SK-N-SH (cell line): ENCODE measurements around the gene ASS1. TPM values are rescaled to one million over a fixed set of nuclear protein-coding genes. Genes with fewer than 3 reads are reported as not detected.

Source experiments
- CTCF ChIA-PET: fragments of 300-600, 350-600 bp; formaldehyde crosslinking; extraction: SDS; loops from one replicate; lab custom pipeline; 2021; lab: Yijun Ruan, JAX
- POLR2A ChIA-PET: fragments of 350-600 bp; sonication (Branson Sonifier 250); formaldehyde crosslinking; extraction: SDS; loops from one replicate; lab custom pipeline; 2020; ENCODE audit warnings: antibody characterized with exemption, inconsistent platforms; lab: Yijun Ruan, JAX
- DNase-seq: peaks from one replicate; pipeline ENCODE4 v3.0.0; 2012
- H2AFZ ChIP-seq: fragments of 200-600 bp; sonication (generic); 2 replicates; pipeline ENCODE4 v1.8.1; 2016; ENCODE audit warnings: antibody characterized with exemption, mild to moderate bottlenecking, low read depth
- H3F3A ChIP-seq: fragments of 200-600 bp; sonication (generic); replicated peaks from 2 replicates; pipeline ENCODE3; 2016; ENCODE audit warnings: antibody characterized with exemption, mild to moderate bottlenecking; ENCODE audit not compliant: insufficient read depth
- H3K27ac ChIP-seq, 2 experiments: fragments of 200-500 bp in 1 of 2; fragments of 200-600 bp in 1 of 2; sonication (Bioruptor generic) in 1 of 2; sonication (generic), shearing (Covaris generic) in 1 of 2; 2 replicates each; pipeline versions ENCODE4 v1.5.1 to v1.6.1; 2014 to 2016; ENCODE audit warnings: low read depth in 2 of 2, inconsistent platforms in 1 of 2, low read length in 1 of 2, mild to moderate bottlenecking in 1 of 2, mixed read lengths in 1 of 2
- H3K27me3 ChIP-seq: fragments of 200-600 bp; sonication (generic), shearing (Covaris generic); 2 replicates; pipeline ENCODE4 v1.6.1; 2016; ENCODE audit warnings: mixed run types; ENCODE audit not compliant: insufficient read depth
- H3K36me3 ChIP-seq, 2 experiments: fragments of 200-500 bp in 1 of 2; fragments of 200-600 bp in 1 of 2; sonication (Bioruptor generic) in 1 of 2; sonication (generic) in 1 of 2; replicated peaks in 1 of 2; 2 replicates each; pipeline versions ENCODE3 to v1.5.1; 2014 to 2016; ENCODE audit warnings: low read length in 1 of 2, mild to moderate bottlenecking in 1 of 2; ENCODE audit not compliant: insufficient read depth in 2 of 2, control insufficient read depth in 1 of 2
- H3K4me1 ChIP-seq, 2 experiments: fragments of 200-500 bp in 1 of 2; fragments of 200-600 bp in 1 of 2; sonication (Bioruptor generic) in 1 of 2; sonication (generic), shearing (Covaris generic) in 1 of 2; 2 replicates each; pipeline versions ENCODE4 v1.5.1 to v1.6.1; 2014 to 2016; ENCODE audit warnings: low read depth in 1 of 2, low read length in 1 of 2, mixed run types in 1 of 2; ENCODE audit not compliant: insufficient read depth in 2 of 2, control insufficient read depth in 1 of 2
- H3K4me2 ChIP-seq: fragments of 200-600 bp; sonication (generic), shearing (Covaris generic); 2 replicates; pipeline ENCODE4 v1.6.1; 2017; ENCODE audit warnings: mixed run types
- H3K4me3 ChIP-seq, 2 experiments: fragments of 200-500 bp in 1 of 2; fragments of 200-600 bp in 1 of 2; sonication (Bioruptor generic) in 1 of 2; sonication (generic), shearing (Covaris generic) in 1 of 2; 2 replicates each; pipeline versions ENCODE4 v1.5.1 to v1.8.1; 2014 to 2016; ENCODE audit warnings: low read depth in 2 of 2, inconsistent platforms in 1 of 2, low read length in 1 of 2, mild to moderate bottlenecking in 1 of 2, mixed read lengths in 1 of 2, moderate library complexity in 1 of 2
- H3K79me2 ChIP-seq: fragments of 200-600 bp; sonication (generic); 2 replicates; pipeline ENCODE4 v1.8.1; 2017; ENCODE audit warnings: mild to moderate bottlenecking; ENCODE audit not compliant: insufficient read depth
- H3K9ac ChIP-seq: fragments of 200-600 bp; sonication (generic); 2 replicates; pipeline ENCODE4 v1.6.1; 2017; ENCODE audit warnings: mixed run types
- H3K9me2 ChIP-seq: fragments of 200-600 bp; sonication (generic); 2 replicates; pipeline ENCODE4 v1.6.1; 2017; ENCODE audit warnings: mixed run types
- H3K9me3 ChIP-seq: fragments of 200-600 bp; sonication (generic); 2 replicates; pipeline ENCODE4 v1.6.1; 2017; ENCODE audit warnings: mixed run types, mild to moderate bottlenecking, moderate library complexity
- H4K20me1 ChIP-seq: fragments of 200-600 bp; sonication (generic); 2 replicates; pipeline ENCODE4 v1.6.1; 2017; ENCODE audit warnings: mild to moderate bottlenecking, mixed run types; ENCODE audit not compliant: insufficient read depth
- CTCF ChIP-seq: fragments of 200-600 bp; sonication (generic); IDR thresholded peaks from 2 replicates; pipeline ENCODE4 v1.6.1; 2017; ENCODE audit warnings: antibody characterized with exemption, mild to moderate bottlenecking, moderate library complexity
- ELF1 ChIP-seq: IDR thresholded peaks from 2 replicates; pipeline ENCODE4 v1.4.0; 2012
- EP300 ChIP-seq, 2 experiments: IDR thresholded peaks; 2 replicates each; pipeline versions ENCODE4 v1.4.0 to v1.6.1; 2012; ENCODE audit warnings: borderline replicate concordance in 1 of 2, low read depth in 1 of 2, low read length in 1 of 2
- FOSL2 ChIP-seq: IDR thresholded peaks from 2 replicates; pipeline ENCODE4 v1.4.0; 2012; ENCODE audit warnings: low read depth, mild to moderate bottlenecking, moderate library complexity, borderline replicate concordance
- FOXJ3 ChIP-seq: sonication (generic); formaldehyde crosslinking; IDR thresholded peaks from 2 replicates; pipeline ENCODE4 v1.5.1; 2020; ENCODE audit warnings: mild to moderate bottlenecking, missing genetic modification reagents
- FOXM1 ChIP-seq: IDR thresholded peaks from 2 replicates; pipeline ENCODE4 v1.4.0; 2012; ENCODE audit warnings: low read depth, mild to moderate bottlenecking
- GATA2 ChIP-seq: sonication (generic); formaldehyde crosslinking; IDR thresholded peaks from 2 replicates; pipeline ENCODE4 v1.5.0; 2020; ENCODE audit warnings: mild to moderate bottlenecking, missing genetic modification reagents
- MEF2A ChIP-seq: IDR thresholded peaks from 2 replicates; pipeline ENCODE4 v1.4.0; 2012; ENCODE audit warnings: low read depth, borderline replicate concordance
- NFIC ChIP-seq: IDR thresholded peaks from 2 replicates; pipeline ENCODE4 v1.4.0; 2012; ENCODE audit warnings: borderline replicate concordance
- RCOR1 ChIP-seq: fragments of 150-350 bp; IDR thresholded peaks from 2 replicates; pipeline ENCODE4 v1.6.1; 2017; ENCODE audit warnings: antibody characterized with exemption, low read length
- REST ChIP-seq: IDR thresholded peaks from 2 replicates; pipeline ENCODE4 v1.6.1; 2012; ENCODE audit warnings: mild to moderate bottlenecking, low read depth, low read length, moderate library complexity
- RFX5 ChIP-seq: IDR thresholded peaks from 2 replicates; pipeline ENCODE4 v1.6.1; 2012; ENCODE audit warnings: mild to moderate bottlenecking, improper control_type of control experiment, low read length
- RXRA ChIP-seq: IDR thresholded peaks from 2 replicates; pipeline ENCODE4 v1.4.0; 2012; ENCODE audit warnings: low read depth, mild to moderate bottlenecking, borderline replicate concordance
- SIN3A ChIP-seq: IDR thresholded peaks from 2 replicates; pipeline ENCODE4 v1.6.1; 2012; ENCODE audit warnings: low read depth, mild to moderate bottlenecking, low read length, moderate library complexity, borderline replicate concordance
- TAF1 ChIP-seq: IDR thresholded peaks from 2 replicates; pipeline ENCODE4 v1.6.1; 2012; ENCODE audit warnings: low read depth, mild to moderate bottlenecking, low read length, moderate library complexity, borderline replicate concordance
- ZBTB33 ChIP-seq: IDR thresholded peaks from 2 replicates; pipeline ENCODE4 v1.4.0; 2012; ENCODE audit warnings: low read depth, borderline replicate concordance
- WGBS: methylation state at CpG from one replicate; pipeline ENCODE4 v1.1.6; 2017; ENCODE audit warnings: low lambda C conversion rate; 5-methylcytosine and 5-hydroxymethylcytosine counted together
- polyA plus RNA-seq, 3 experiments: library from polyadenylated mRNA; depleted of rRNA; stranded (reverse); fragments of >200 nt; gene quantifications; 2 replicates each; pipeline ENCODE4 v1.2.3, GENCODE V29; 2012
- TF ChIP-seq, protein P1 (sequence below): IDR thresholded peaks from 2 replicates; pipeline ENCODE4 v1.4.0; 2012; ENCODE audit warnings: low read depth

ASS1 gene
- polyA plus RNA-seq, 1 of the 3 experiments (the other 2 are of a cell fraction) = 0.59 TPM

GRCh38 chr9:130474106-130474505, 29.3 kb downstream of the ASS1 start:
- H3K36me3 ChIP-seq = no peaks in the 10 kb centered on the region
- POLR2A ChIA-PET = no interaction called here
- H3K27me3 ChIP-seq = no peaks in the 10 kb centered on the region
- no peak for DNase-seq
- CTCF ChIA-PET = interaction anchor here (1.1 to 28.4 kb wide), 6 partner anchors 12 to 231 kb away, joined by 3 to 520 read pairs (median 4); no protein-coding TSS in a partner anchor
- H3K4me1 ChIP-seq = no peaks in the 10 kb centered on the region
- H3F3A ChIP-seq = no peaks in the 10 kb centered on the region
- H3K27ac ChIP-seq = no peak overlapping the region
- 86% methylated on average over 15 of the region's 15 CpGs for WGBS
- no peaks in the 10 kb centered on the region for H3K79me2 ChIP-seq
- H2AFZ ChIP-seq = no peak overlapping the region
- H3K4me3 ChIP-seq = no peak overlapping the region
- H3K4me2 ChIP-seq = no peak overlapping the region
- H4K20me1 ChIP-seq = no peaks in the 10 kb centered on the region
- no peaks in the 10 kb centered on the region for H3K9me2 ChIP-seq
- no peaks in the 10 kb centered on the region for H3K9me3 ChIP-seq
- H3K9ac ChIP-seq = no peak overlapping the region
- no peak for TF ChIP-seq CTCF
- TF ChIP-seq RXRA = no peak
- TF ChIP-seq, protein P1, sequence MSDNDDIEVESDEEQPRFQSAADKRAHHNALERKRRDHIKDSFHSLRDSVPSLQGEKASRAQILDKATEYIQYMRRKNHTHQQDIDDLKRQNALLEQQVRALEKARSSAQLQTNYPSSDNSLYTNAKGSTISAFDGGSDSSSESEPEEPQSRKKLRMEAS = no peak
- TF ChIP-seq GATA2 = no peak
- no peak for TF ChIP-seq TAF1
- no peak for TF ChIP-seq REST
- no peak for TF ChIP-seq FOXM1
- TF ChIP-seq NFIC = no peak
- no peak for TF ChIP-seq FOXJ3 (CRISPR knock-in tag)
- no peak for TF ChIP-seq ELF1
- TF ChIP-seq MEF2A = no peak
- no peak for TF ChIP-seq RCOR1
- TF ChIP-seq RFX5 = no peak
- no peak for TF ChIP-seq SIN3A
- TF ChIP-seq FOSL2 = no peak
- TF ChIP-seq ZBTB33 = no peak
- no peak for TF ChIP-seq EP300 (IDR thresholded peaks at IDR 0.05; ENCODE audit: borderline replicate concordance in 1 of 2, low read depth in 1 of 2, low read length in 1 of 2)
